GM23338 (cell line): ENCODE measurements around the gene HNMT. TPM values are rescaled to one million over a fixed set of nuclear protein-coding genes. Genes with fewer than 3 reads are reported as not detected.

Source experiments
- ATAC-seq: fragments of 200-7000 bp; cut with Tn5 transposase; 3 replicates; pipeline ENCODE4 v1.9.1; 2020
- DNase-seq: peaks from one replicate; pipeline ENCODE4 v3.0.0-alpha.2; 2015; ENCODE audit warnings: low spot score
- H2AFZ ChIP-seq: fragments of 200-600 bp; sonication (generic); 2 replicates; pipeline ENCODE4 v1.8.0; 2016; ENCODE audit warnings: antibody characterized with exemption, mild to moderate bottlenecking, moderate library complexity
- H3F3A ChIP-seq: fragments of 200-600 bp; sonication (generic); replicated peaks from 2 replicates; pipeline ENCODE4 v1.8.0; 2017; ENCODE audit warnings: antibody characterized with exemption, mixed run types, low read depth
- H3K27ac ChIP-seq: fragments of 200-600 bp; sonication (generic); 2 replicates; pipeline ENCODE4 v1.6.1; 2016; ENCODE audit warnings: low read depth
- H3K27me3 ChIP-seq: fragments of 200-600 bp; sonication (generic); 2 replicates; pipeline ENCODE4 v1.8.0; 2016; ENCODE audit warnings: mild to moderate bottlenecking, mixed run types, moderate library complexity; ENCODE audit not compliant: insufficient read depth
- H3K36me3 ChIP-seq: fragments of 200-600 bp; sonication (generic); 2 replicates; pipeline ENCODE4 v1.8.0; 2016; ENCODE audit warnings: mild to moderate bottlenecking; ENCODE audit not compliant: insufficient read depth
- H3K4me1 ChIP-seq: fragments of 200-600 bp; sonication (generic); 2 replicates; pipeline ENCODE4 v1.8.0; 2016; ENCODE audit warnings: mild to moderate bottlenecking, moderate library complexity; ENCODE audit not compliant: insufficient read depth
- H3K4me2 ChIP-seq: fragments of 200-600 bp; sonication (generic); 2 replicates; pipeline ENCODE4 v1.7.1; 2017; ENCODE audit warnings: mixed run types
- H3K4me3 ChIP-seq: fragments of 200-600 bp; sonication (generic); 2 replicates; pipeline ENCODE4 v1.6.1; 2016; ENCODE audit warnings: mixed run types
- H3K79me2 ChIP-seq: fragments of 200-600 bp; sonication (generic); replicated peaks from 2 replicates; pipeline ENCODE4 v1.8.0; 2017; ENCODE audit warnings: mild to moderate bottlenecking; ENCODE audit not compliant: insufficient read depth
- H3K9me2 ChIP-seq: fragments of 200-600 bp; sonication (generic); 2 replicates; pipeline ENCODE4 v1.8.0; 2017; ENCODE audit not compliant: insufficient read depth
- H4K20me1 ChIP-seq: fragments of 200-600 bp; sonication (generic); replicated peaks from 2 replicates; pipeline ENCODE4 v1.8.0; 2017; ENCODE audit warnings: mild to moderate bottlenecking; ENCODE audit not compliant: insufficient read depth
- H3K27ac Mint-ChIP-seq: 2 replicates; pipeline ENCODE4 v1.8.0; 2020; ENCODE audit warnings: inconsistent platforms, mild to moderate bottlenecking, moderate library complexity, mixed read lengths
- H3K27me3 Mint-ChIP-seq: 3 replicates; pipeline ENCODE4 v1.8.0; 2022; ENCODE audit warnings: low read depth, mild to moderate bottlenecking, moderate library complexity, mixed read lengths, inconsistent platforms; ENCODE audit not compliant: insufficient read depth, poor library complexity
- H3K36me3 Mint-ChIP-seq: 3 replicates; pipeline ENCODE4 v1.8.0; 2021; ENCODE audit warnings: low read depth, mild to moderate bottlenecking, inconsistent platforms, moderate library complexity, mixed read lengths
- H3K4me1 Mint-ChIP-seq: 3 replicates; pipeline ENCODE4 v1.8.0; 2020; ENCODE audit warnings: mild to moderate bottlenecking, inconsistent platforms, mixed read lengths
- H3K4me3 Mint-ChIP-seq: 3 replicates; pipeline ENCODE4 v1.8.0; 2021; ENCODE audit warnings: moderate library complexity, mild to moderate bottlenecking, inconsistent platforms, mixed read lengths
- H3K9me3 Mint-ChIP-seq: 3 replicates; pipeline ENCODE4 v1.8.0; 2020; ENCODE audit warnings: moderate library complexity, mild to moderate bottlenecking, inconsistent platforms, mixed read lengths
- JUNB ChIP-seq: IDR thresholded peaks from one replicate; pipeline ENCODE4 v1.6.1; 2016; ENCODE audit warnings: antibody characterized with exemption; ENCODE audit not compliant: unreplicated experiment
- NANOG ChIP-seq: IDR thresholded peaks from 2 replicates; pipeline ENCODE4 v1.6.1; 2016; ENCODE audit warnings: antibody characterized with exemption, borderline replicate concordance
- STAT1 ChIP-seq: IDR thresholded peaks from one replicate; pipeline ENCODE4 v1.6.1; 2016; ENCODE audit warnings: antibody characterized with exemption; ENCODE audit not compliant: unreplicated experiment
- ZNF114 ChIP-seq: fragments of 250-450 bp; sonication (Bioruptor Pico); IDR thresholded peaks from 2 replicates; pipeline ENCODE4 v1.5.0; 2020; ENCODE audit warnings: mild to moderate bottlenecking, moderate library complexity
- polyA plus RNA-seq: library from polyadenylated mRNA; unstranded; fragments of >200 nt; fragmentation: Nextera tagmentation; extraction: Ambion mirVana; gene quantifications from 2 replicates; pipeline ENCODE4 v1.2.1, GENCODE V29; 2016
- total RNA-seq: library from RNA; depleted of rRNA; stranded (reverse); fragments of >200 nt; shearing (Covaris generic); gene quantifications from 2 replicates; pipeline ENCODE4 v1.2.3, GENCODE V29; 2014
- TF ChIP-seq, protein P1 (sequence below): fragments of 250-450 bp; sonication (Bioruptor Pico); IDR thresholded peaks from 2 replicates; pipeline ENCODE4 v1.5.0; 2020; ENCODE audit warnings: mild to moderate bottlenecking, moderate library complexity
- TF ChIP-seq, protein P2 (sequence below), 2 experiments: fragments of 200-600 bp in 1 of 2; sonication (generic) in 1 of 2; conservative IDR thresholded peaks; 2 replicates each; pipeline versions ENCODE4 v1.5.1 to v1.6.1; 2016 to 2017; ENCODE audit warnings: antibody characterized with exemption in 2 of 2, low read depth in 2 of 2, mild to moderate bottlenecking in 2 of 2, moderate library complexity in 1 of 2
- TF ChIP-seq, protein P3 (sequence below): IDR thresholded peaks from one replicate; pipeline ENCODE4 v1.6.1; 2018; ENCODE audit warnings: antibody characterized with exemption; ENCODE audit not compliant: unreplicated experiment

HNMT gene
- total and polyA plus RNA-seq, 2 experiments from 2014 or later: 3.3 to 3.4 TPM

DNA sequence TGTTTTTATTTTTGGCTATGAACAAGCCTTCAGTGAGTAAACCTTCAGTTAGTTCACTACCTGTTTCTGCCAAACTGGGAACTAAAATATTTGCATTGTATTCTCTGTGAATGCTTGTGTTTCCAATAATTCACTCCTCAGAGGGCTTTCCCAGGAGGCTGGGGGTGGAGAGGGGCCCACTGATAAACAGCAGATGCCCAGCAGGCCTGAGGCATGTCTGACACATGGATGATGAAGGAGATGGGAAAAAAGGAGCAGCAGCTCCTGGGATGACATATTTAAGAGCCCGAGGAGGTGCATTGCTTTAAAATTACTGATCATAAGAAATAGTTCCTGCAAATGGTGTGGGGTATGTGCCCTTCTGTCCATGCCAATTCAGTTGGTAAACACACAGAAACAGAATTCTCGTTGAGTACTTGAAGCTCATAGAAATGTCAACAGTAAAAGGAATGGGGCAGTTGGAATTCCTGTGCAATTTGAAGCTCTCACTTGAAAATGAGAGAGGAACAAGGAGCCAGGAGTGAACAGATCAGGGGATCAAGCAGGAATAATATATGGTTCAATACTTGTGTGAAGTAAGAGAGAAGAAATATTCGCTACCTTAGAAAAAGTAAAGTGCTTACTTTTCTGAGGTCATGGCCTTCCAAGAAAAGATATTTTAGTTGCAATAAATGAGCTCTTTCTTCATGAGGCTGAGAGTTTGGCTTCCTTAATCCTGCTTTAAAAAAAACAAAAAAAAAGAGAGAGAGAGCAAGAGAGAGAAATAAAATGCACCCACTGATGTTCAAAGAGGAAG is 22.0 kb upstream of the HNMT start:
- Histone ChIP-seq H3K4me1 (no peaks in the 10 kb centered on the region), H3K4me3 (no peak overlapping the region), H3K27me3 (peaks cover 15% of the 10 kb centered on the region), H3K36me3 (no peaks in the 10 kb centered on the region), H3K79me2 (no peaks in the 10 kb centered on the region), H3K4me2 (no peak overlapping the region), H3F3A (no peaks in the 10 kb centered on the region), H3K9me2 (no peaks in the 10 kb centered on the region), H4K20me1 (no peaks in the 10 kb centered on the region; the same call in 1 of the 2 replicates), H3K27ac (no peak overlapping the region), H2AFZ (no peak overlapping the region)
- no peak for DNase-seq
- Mint-ChIP-seq H3K27me3 (no peaks in the 10 kb centered on the region), H3K27ac (no peak overlapping the region), H3K4me3 (no peak overlapping the region), H3K4me1 (peaks cover 7% of the 10 kb centered on the region), H3K9me3 (no peaks in the 10 kb centered on the region), H3K36me3 (no peaks in the 10 kb centered on the region)
- TF ChIP-seq, protein P1, sequence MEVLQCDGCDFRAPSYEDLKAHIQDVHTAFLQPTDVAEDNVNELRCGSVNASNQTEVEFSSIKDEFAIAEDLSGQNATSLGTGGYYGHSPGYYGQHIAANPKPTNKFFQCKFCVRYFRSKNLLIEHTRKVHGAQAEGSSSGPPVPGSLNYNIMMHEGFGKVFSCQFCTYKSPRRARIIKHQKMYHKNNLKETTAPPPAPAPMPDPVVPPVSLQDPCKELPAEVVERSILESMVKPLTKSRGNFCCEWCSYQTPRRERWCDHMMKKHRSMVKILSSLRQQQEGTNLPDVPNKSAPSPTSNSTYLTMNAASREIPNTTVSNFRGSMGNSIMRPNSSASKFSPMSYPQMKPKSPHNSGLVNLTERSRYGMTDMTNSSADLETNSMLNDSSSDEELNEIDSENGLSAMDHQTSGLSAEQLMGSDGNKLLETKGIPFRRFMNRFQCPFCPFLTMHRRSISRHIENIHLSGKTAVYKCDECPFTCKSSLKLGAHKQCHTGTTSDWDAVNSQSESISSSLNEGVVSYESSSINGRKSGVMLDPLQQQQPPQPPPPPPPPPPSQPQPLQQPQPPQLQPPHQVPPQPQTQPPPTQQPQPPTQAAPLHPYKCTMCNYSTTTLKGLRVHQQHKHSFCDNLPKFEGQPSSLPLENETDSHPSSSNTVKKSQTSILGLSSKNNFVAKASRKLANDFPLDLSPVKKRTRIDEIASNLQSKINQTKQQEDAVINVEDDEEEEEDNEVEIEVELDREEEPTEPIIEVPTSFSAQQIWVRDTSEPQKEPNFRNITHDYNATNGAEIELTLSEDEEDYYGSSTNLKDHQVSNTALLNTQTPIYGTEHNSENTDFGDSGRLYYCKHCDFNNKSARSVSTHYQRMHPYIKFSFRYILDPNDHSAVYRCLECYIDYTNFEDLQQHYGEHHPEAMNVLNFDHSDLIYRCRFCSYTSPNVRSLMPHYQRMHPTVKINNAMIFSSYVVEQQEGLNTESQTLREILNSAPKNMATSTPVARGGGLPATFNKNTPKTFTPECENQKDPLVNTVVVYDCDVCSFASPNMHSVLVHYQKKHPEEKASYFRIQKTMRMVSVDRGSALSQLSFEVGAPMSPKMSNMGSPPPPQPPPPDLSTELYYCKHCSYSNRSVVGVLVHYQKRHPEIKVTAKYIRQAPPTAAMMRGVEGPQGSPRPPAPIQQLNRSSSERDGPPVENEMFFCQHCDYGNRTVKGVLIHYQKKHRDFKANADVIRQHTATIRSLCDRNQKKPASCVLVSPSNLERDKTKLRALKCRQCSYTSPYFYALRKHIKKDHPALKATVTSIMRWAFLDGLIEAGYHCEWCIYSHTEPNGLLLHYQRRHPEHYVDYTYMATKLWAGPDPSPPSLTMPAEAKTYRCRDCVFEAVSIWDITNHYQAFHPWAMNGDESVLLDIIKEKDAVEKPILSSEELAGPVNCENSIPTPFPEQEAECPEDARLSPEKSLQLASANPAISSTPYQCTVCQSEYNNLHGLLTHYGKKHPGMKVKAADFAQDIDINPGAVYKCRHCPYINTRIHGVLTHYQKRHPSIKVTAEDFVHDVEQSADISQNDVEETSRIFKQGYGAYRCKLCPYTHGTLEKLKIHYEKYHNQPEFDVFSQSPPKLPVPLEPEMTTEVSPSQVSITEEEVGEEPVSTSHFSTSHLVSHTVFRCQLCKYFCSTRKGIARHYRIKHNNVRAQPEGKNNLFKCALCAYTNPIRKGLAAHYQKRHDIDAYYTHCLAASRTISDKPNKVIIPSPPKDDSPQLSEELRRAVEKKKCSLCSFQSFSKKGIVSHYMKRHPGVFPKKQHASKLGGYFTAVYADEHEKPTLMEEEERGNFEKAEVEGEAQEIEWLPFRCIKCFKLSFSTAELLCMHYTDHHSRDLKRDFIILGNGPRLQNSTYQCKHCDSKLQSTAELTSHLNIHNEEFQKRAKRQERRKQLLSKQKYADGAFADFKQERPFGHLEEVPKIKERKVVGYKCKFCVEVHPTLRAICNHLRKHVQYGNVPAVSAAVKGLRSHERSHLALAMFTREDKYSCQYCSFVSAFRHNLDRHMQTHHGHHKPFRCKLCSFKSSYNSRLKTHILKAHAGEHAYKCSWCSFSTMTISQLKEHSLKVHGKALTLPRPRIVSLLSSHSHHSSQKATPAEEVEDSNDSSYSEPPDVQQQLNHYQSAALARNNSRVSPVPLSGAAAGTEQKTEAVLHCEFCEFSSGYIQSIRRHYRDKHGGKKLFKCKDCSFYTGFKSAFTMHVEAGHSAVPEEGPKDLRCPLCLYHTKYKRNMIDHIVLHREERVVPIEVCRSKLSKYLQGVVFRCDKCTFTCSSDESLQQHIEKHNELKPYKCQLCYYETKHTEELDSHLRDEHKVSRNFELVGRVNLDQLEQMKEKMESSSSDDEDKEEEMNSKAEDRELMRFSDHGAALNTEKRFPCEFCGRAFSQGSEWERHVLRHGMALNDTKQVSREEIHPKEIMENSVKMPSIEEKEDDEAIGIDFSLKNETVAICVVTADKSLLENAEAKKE (CRISPR knock-in tag): no peak
- TF ChIP-seq NANOG (no peak), ZNF114 (CRISPR knock-in tag) (no peak), STAT1 (no peak), JUNB (no peak)
- TF ChIP-seq, protein P2, sequence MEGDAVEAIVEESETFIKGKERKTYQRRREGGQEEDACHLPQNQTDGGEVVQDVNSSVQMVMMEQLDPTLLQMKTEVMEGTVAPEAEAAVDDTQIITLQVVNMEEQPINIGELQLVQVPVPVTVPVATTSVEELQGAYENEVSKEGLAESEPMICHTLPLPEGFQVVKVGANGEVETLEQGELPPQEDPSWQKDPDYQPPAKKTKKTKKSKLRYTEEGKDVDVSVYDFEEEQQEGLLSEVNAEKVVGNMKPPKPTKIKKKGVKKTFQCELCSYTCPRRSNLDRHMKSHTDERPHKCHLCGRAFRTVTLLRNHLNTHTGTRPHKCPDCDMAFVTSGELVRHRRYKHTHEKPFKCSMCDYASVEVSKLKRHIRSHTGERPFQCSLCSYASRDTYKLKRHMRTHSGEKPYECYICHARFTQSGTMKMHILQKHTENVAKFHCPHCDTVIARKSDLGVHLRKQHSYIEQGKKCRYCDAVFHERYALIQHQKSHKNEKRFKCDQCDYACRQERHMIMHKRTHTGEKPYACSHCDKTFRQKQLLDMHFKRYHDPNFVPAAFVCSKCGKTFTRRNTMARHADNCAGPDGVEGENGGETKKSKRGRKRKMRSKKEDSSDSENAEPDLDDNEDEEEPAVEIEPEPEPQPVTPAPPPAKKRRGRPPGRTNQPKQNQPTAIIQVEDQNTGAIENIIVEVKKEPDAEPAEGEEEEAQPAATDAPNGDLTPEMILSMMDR (conservative IDR thresholded peaks at IDR 0.05; ENCODE audit: low read depth in 2 of 2): no peak
- TF ChIP-seq, protein P3, sequence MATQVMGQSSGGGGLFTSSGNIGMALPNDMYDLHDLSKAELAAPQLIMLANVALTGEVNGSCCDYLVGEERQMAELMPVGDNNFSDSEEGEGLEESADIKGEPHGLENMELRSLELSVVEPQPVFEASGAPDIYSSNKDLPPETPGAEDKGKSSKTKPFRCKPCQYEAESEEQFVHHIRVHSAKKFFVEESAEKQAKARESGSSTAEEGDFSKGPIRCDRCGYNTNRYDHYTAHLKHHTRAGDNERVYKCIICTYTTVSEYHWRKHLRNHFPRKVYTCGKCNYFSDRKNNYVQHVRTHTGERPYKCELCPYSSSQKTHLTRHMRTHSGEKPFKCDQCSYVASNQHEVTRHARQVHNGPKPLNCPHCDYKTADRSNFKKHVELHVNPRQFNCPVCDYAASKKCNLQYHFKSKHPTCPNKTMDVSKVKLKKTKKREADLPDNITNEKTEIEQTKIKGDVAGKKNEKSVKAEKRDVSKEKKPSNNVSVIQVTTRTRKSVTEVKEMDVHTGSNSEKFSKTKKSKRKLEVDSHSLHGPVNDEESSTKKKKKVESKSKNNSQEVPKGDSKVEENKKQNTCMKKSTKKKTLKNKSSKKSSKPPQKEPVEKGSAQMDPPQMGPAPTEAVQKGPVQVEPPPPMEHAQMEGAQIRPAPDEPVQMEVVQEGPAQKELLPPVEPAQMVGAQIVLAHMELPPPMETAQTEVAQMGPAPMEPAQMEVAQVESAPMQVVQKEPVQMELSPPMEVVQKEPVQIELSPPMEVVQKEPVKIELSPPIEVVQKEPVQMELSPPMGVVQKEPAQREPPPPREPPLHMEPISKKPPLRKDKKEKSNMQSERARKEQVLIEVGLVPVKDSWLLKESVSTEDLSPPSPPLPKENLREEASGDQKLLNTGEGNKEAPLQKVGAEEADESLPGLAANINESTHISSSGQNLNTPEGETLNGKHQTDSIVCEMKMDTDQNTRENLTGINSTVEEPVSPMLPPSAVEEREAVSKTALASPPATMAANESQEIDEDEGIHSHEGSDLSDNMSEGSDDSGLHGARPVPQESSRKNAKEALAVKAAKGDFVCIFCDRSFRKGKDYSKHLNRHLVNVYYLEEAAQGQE: no peak
- no peak for ATAC-seq
